Osteocyte (in vitro differentiated cells): Measurements from ENCODE around the gene SHISA8. TPM values are rescaled to one million over a fixed set of nuclear protein-coding genes. Genes with fewer than 3 reads are reported as not detected.

Source experiments
- DNase-seq: peaks from one replicate; pipeline ENCODE4 v3.0.0; 2021; ENCODE audit warnings: mixed read lengths; ENCODE audit not compliant: unreplicated experiment; ENCODE audit errors: extremely low spot score
- H3K27ac Mint-ChIP-seq: one replicate; pipeline ENCODE4 v1.8.0; 2021; ENCODE audit warnings: mild to moderate bottlenecking, mixed read lengths; ENCODE audit not compliant: unreplicated experiment
- H3K27me3 Mint-ChIP-seq: one replicate; pipeline ENCODE4 v1.8.0; 2021; ENCODE audit warnings: mixed read lengths; ENCODE audit not compliant: unreplicated experiment
- H3K36me3 Mint-ChIP-seq: one replicate; pipeline ENCODE4 v1.8.0; 2021; ENCODE audit warnings: mixed read lengths; ENCODE audit not compliant: unreplicated experiment
- H3K4me1 Mint-ChIP-seq: one replicate; pipeline ENCODE4 v1.8.0; 2021; ENCODE audit warnings: mixed read lengths; ENCODE audit not compliant: unreplicated experiment
- H3K4me3 Mint-ChIP-seq: one replicate; pipeline ENCODE4 v1.8.0; 2021; ENCODE audit warnings: mild to moderate bottlenecking, moderate library complexity, mixed read lengths; ENCODE audit not compliant: unreplicated experiment
- H3K9me3 Mint-ChIP-seq: one replicate; pipeline ENCODE4 v1.8.0; 2021; ENCODE audit warnings: mixed read lengths; ENCODE audit not compliant: unreplicated experiment
- CTCF ChIP-seq: fragments of 200-600 bp; sonication (generic); IDR thresholded peaks from 2 replicates; pipeline ENCODE4 v1.5.0; 2021; ENCODE audit warnings: antibody characterized with exemption, mild to moderate bottlenecking, moderate library complexity
- total RNA-seq: library from RNA; stranded (reverse); gene quantifications from 2 replicates; pipeline ENCODE4 v1.2.1, GENCODE V29; 2021

The SHISA8 gene
- total RNA-seq, 1 donor from 2014 or later, result not detected

DNA sequence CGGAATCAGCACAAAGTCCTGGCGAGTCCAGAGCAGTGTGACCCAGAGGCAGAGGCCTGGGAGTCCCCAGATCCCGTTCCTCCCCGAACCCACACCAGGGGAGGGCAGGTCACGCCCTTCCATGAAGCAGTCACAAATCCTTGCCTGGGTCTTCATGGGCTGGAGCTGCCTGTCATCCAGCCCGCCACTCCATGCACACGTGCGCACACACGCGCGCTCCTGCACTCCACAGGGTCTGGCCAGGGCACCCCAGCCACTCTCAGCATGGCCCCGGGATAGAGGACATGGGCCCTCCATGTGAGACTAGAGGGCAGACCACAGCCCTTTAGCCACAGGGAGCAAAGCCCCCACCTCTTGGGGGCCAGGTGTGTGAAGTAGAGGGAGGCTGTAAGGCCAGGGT is 17.5 kb upstream of the SHISA8 start:
- Mint-ChIP-seq H3K36me3 (no peaks in the 10 kb centered on the region), H3K4me1 (peaks cover 2% of the 10 kb centered on the region), H3K27me3 (peaks cover 5% of the 10 kb centered on the region), H3K27ac (no peak overlapping the region), H3K4me3 (no peak overlapping the region), H3K9me3 (no peaks in the 10 kb centered on the region)
- TF ChIP-seq CTCF, result no peak
- DNase-seq, result no peak

DNA sequence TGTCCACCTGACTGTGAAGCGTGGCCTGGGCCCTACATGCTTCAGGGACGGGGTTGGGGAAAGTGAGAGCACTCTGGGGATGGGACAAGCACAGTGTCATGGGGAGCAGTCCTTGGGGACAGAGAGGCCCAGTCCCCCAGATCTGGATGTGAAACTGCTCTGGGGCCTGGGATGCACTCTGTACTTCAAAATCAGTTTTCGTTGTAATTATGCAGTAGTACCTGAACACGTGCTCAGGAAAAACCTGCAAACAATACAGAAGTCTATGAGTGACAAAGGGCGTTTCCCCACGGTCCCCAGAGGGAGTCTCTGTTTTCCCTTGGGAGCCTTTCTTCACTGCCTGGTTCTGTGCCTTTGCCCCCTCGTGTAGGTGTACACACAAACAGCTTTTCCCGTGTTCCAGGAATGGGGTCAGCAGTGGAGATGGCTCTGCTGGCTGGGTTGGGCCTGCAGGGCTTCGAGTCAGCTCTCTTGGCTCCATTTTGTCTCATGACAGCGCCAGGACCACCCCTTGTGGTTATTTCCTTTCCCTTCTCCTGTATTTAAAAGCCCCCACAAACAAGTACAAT is 16.9 kb upstream of the SHISA8 start:
- H3K4me1 Mint-ChIP-seq, result peaks cover 2% of the 10 kb centered on the region
- no peak for TF ChIP-seq CTCF
- H3K9me3 Mint-ChIP-seq, result no peaks in the 10 kb centered on the region
- H3K4me3 Mint-ChIP-seq, result no peak overlapping the region
- H3K27me3 Mint-ChIP-seq, result peaks cover 10% of the 10 kb centered on the region
- no peaks in the 10 kb centered on the region for H3K36me3 Mint-ChIP-seq
- no peak for DNase-seq
- H3K27ac Mint-ChIP-seq, result no peak overlapping the region

- no peak for TF ChIP-seq CTCF
- no peak overlapping the region for H3K27ac Mint-ChIP-seq
- H3K4me3 Mint-ChIP-seq, result no peak overlapping the region
- H3K36me3 Mint-ChIP-seq, result no peaks in the 10 kb centered on the region
- H3K4me1 Mint-ChIP-seq, result peaks cover 4% of the 10 kb centered on the region
- peaks cover 19% of the 10 kb centered on the region for H3K27me3 Mint-ChIP-seq
- no peak for DNase-seq
- H3K9me3 Mint-ChIP-seq, result no peaks in the 10 kb centered on the region
These were observed 14.5 kb upstream of the SHISA8 start for GRCh38 chr22:41929418-41929810.

DNA sequence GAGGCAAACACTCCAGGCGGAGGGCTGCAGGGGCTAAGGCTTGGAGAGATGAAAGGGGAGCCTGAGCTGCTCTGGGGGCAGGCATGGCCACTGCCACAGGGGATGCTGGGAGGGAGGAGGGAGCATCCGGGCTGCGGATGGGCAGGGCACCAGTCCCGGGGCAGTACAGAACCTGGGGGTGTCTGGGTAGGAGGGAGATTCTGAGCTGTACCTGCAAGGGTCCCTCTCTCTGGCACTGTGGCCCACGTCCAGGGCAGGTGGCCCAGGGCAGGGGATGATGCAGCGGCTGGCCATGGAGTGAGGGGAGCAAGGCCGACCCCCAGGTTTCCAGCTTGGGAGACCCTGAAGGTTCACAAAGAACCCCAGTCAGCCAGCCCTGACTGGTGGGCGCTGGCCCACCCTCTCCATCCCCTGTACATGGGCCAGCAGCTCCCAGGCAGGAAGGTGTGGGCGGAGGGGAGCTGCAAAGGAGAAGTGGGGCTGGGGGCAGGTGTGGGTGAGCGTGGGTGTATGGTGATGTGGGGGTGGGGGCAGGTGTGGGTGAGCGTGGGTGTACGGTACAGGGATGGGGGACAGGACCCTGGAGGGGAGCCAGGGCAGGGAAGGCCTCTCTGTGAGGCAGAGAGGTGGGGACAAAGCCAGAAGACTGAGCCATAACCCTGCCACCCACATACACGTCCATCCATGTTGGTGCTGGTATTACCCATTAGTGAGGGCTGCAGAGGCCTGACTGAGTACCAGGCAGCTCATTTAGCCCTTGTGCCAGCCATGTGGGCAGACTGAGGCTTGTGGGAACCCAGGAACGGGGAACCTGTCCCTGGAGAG is 13.9 kb upstream of the SHISA8 start:
- Mint-ChIP-seq H3K36me3 (no peaks in the 10 kb centered on the region), H3K4me3 (no peak overlapping the region), H3K4me1 (peaks cover 4% of the 10 kb centered on the region), H3K27me3 (peaks cover 19% of the 10 kb centered on the region), H3K9me3 (no peaks in the 10 kb centered on the region), H3K27ac (no peak overlapping the region)
- no peak for TF ChIP-seq CTCF
- DNase-seq, result no peak

GRCh38 chr22:41927813-41928212 is 12.9 kb upstream of the SHISA8 start:
- peaks cover 4% of the 10 kb centered on the region for H3K4me1 Mint-ChIP-seq
- no peak overlapping the region for H3K27ac Mint-ChIP-seq
- H3K27me3 Mint-ChIP-seq, result peaks cover 19% of the 10 kb centered on the region
- no peaks in the 10 kb centered on the region for H3K36me3 Mint-ChIP-seq
- H3K4me3 Mint-ChIP-seq, result no peak overlapping the region
- no peaks in the 10 kb centered on the region for H3K9me3 Mint-ChIP-seq
- no peak for DNase-seq
- no peak for TF ChIP-seq CTCF
